Spleen (tissue), 11 donors: ENCODE data around the gene EIF3A. TPM values are rescaled to one million over a fixed set of nuclear protein-coding genes. Genes with fewer than 3 reads are reported as not detected.
A peak's percentile ranks its signal among the peaks of the same experiment; 100 is the strongest.

Source experiments
- DNase-seq: peaks from one replicate; pipeline ENCODE4 v3.0.0-alpha.2; 2020
- H3K27ac ChIP-seq, 8 donors: fragments of 200-600 bp; sonication (generic) in 7 of 8; 1 replicate in 4 of 8; 2 replicates in 4 of 8; pipeline versions ENCODE4 v1.5.0 to v1.8.0; 2016 to 2021; ENCODE audit warnings: inconsistent platforms in 4 of 8, mild to moderate bottlenecking in 4 of 8, moderate library complexity in 1 of 8
- H3K27me3 ChIP-seq, 7 donors: fragments of 200-600 bp; sonication (generic) in 6 of 7; replicated peaks in 1 of 7; 1 replicate in 4 of 7; 2 replicates in 3 of 7; pipeline versions ENCODE4 v1.5.0 to v1.8.0; 2016 to 2021; ENCODE audit warnings: inconsistent platforms in 3 of 7, mild to moderate bottlenecking in 1 of 7
- H3K36me3 ChIP-seq, 6 donors: fragments of 200-600 bp; sonication (generic) in 5 of 6; 1 replicate in 4 of 6; 2 replicates in 2 of 6; pipeline versions ENCODE4 v1.5.0 to v1.8.0; 2016 to 2021; ENCODE audit warnings: inconsistent platforms in 2 of 6
- H3K4me1 ChIP-seq, 6 donors: fragments of 200-600 bp; sonication (generic) in 5 of 6; 1 replicate in 3 of 6; 2 replicates in 3 of 6; pipeline versions ENCODE4 v1.5.0 to v1.8.0; 2016 to 2021; ENCODE audit warnings: inconsistent platforms in 3 of 6
- H3K4me3 ChIP-seq, 8 donors: fragments of 200-600 bp; sonication (generic) in 7 of 8; 1 replicate in 4 of 8; 2 replicates in 4 of 8; pipeline versions ENCODE4 v1.5.0 to v1.8.0; 2016 to 2021; ENCODE audit warnings: inconsistent platforms in 4 of 8, mild to moderate bottlenecking in 4 of 8, moderate library complexity in 2 of 8
- H3K9me3 ChIP-seq, 8 donors: fragments of 200-600 bp; sonication (generic) in 7 of 8; 1 replicate in 4 of 8; 2 replicates in 4 of 8; pipeline versions ENCODE4 v1.5.0 to v1.8.0; 2016 to 2021; ENCODE audit warnings: inconsistent platforms in 4 of 8
- CTCF ChIP-seq, 11 experiments: fragments of 200-600 bp in 7 of 11; fragments of 450-650 bp in 4 of 11; sonication (generic) in 4 of 11; IDR thresholded peaks in 8 of 11; conservative IDR thresholded peaks in 3 of 11; 1 replicate in 7 of 11; 2 replicates in 4 of 11; pipeline versions ENCODE4 v1.4.0 to v1.8.0; 2016 to 2021; ENCODE audit warnings: antibody characterized with exemption in 11 of 11, inconsistent platforms in 4 of 11, mild to moderate bottlenecking in 1 of 11
- POLR2A ChIP-seq, 3 donors: fragments of 450-650 bp; IDR thresholded peaks; one replicate each; pipeline ENCODE4 v1.5.1; 2017; ENCODE audit warnings: antibody characterized with exemption in 3 of 3, mild to moderate bottlenecking in 1 of 3
- POLR2AphosphoS5 ChIP-seq, 3 donors: sonication (generic); formaldehyde crosslinking; IDR thresholded peaks; one replicate each; pipeline ENCODE4 v1.5.1; 2017; ENCODE audit warnings: antibody characterized with exemption in 3 of 3
- WGBS, 5 donors: extraction: QIAGEN DNeasy Blood & Tissue Kit in 3 of 5; methylation state at CpG; one replicate each; pipeline versions ENCODE4 v1.1.5 to v1.1.7; 2013 to 2018; 5-methylcytosine and 5-hydroxymethylcytosine counted together
- intact Hi-C: fragments of 100-400 bp; cut with DNase I; formaldehyde crosslinking; loops from one replicate; pipeline ENCODE4 v1.15.0; 2023; ENCODE audit warnings: low total_unique reads
- polyA plus RNA-seq, 3 donors: library from polyadenylated mRNA; stranded (reverse); fragments of 200-250 nt; gene quantifications; one replicate each; pipeline ENCODE4 v1.2.1, GENCODE V29; 2013
- total RNA-seq, 7 donors: library from RNA; depleted of rRNA in 3 of 7; stranded (reverse); fragments of >200 nt in 3 of 7; fragmentation: NEBNext Ultra II Directional in 4 of 7; extraction: Animal tissue kit (Norgen Biotek cat#: 25700) in 4 of 7; gene quantifications; one replicate each; pipeline versions ENCODE4 v1.1.0 to v1.2.1, GENCODE V29; 2016 to 2021
- donor health status: healthy with polysubstance abuse.
- donor health status: DM: no; HTN: no; CAD: no; lungs with moderate emphysema.
- donor health status: DM: no; HTN: no; CAD: no.
- donor health status: Bipolar disorder and iron deficiency.
- donor health status: healthy.
- donor health status: DM: no; HTN: no; CAD: no.
- donor health status: DM: yes; HTN: yes; CAD: no.

Gene EIF3A
- total and polyA plus RNA-seq, 10 donors, result 21.9 to 93.9 (median 84.3) TPM

DNA sequence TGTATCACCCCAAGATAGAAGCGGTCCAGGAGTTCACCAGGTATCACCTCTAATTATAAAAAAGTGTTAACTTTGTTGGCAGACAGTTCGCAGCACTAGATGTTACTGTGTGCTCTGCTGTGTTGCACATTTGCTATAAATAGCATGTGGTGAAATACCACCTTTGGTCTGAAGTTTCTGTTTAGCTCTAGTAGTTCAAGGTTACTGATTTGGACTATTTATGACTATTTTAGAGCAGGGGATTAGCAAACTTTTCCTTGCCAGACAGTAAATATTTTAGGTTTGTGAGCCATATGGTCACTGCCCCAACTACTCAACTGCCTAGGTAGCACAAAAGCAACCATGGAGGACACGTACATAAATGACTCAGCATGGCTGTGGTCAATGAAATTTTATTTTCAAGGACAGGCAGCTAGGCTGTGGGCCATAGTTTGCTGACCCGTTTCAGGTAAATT is 39.8 kb upstream of the EIF3A start:
- DNase-seq, result no peak
- intact Hi-C loops, result no loop called here
- peaks cover 0 to 93% (median 61%) of the 10 kb centered on the region in 6 donors for H3K36me3 ChIP-seq
- H3K27ac ChIP-seq, result peak overlapping the region in 5 of 8 donors; percentile 6 to 68 (median 54)
- no peak for TF ChIP-seq POLR2AphosphoS5 (IDR thresholded peaks at IDR 0.05)
- TF ChIP-seq POLR2A (IDR thresholded peaks at IDR 0.05), result no peak
- TF ChIP-seq CTCF (IDR thresholded peaks at IDR 0.05 in 8 of 11, conservative IDR thresholded peaks at IDR 0.05 in 3 of 11), result no peak
- H3K4me1 ChIP-seq, result peaks cover 0 to 25% (median 8%) of the 10 kb centered on the region in 6 donors
- no peaks in the 10 kb centered on the region for H3K9me3 ChIP-seq
- WGBS, 5 donors, result 44 to 62% (median 58%) methylated on average over 4 of the region's 4 CpGs
- no peaks in the 10 kb centered on the region for H3K27me3 ChIP-seq
- no peak overlapping the region for H3K4me3 ChIP-seq

DNA sequence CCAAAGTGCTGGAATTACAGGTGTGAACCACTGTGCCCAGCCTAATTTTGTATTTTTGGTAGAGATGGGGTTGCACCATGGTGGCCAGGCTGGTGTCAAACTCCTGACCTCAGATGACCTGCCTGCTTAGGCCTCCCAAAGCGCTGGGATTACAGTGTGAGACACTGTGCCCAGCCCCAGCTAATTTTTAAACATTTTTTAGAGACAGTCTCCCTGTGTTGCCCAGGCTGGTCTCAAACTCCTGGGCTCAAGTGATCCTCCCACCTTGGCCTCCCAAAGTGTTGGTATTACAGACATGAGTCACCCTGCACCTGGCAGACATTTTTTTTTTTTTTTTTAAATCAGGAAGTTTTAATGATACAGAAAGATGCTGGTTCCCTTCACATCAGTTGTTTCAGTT is 38.8 kb upstream of the EIF3A start:
- Histone ChIP-seq H3K27ac (no peak overlapping the region), H3K36me3 (peaks cover 0 to 90% (median 55%) of the 10 kb centered on the region in 6 donors), H3K9me3 (no peaks in the 10 kb centered on the region), H3K4me1 (peaks cover 0 to 32% (median 10%) of the 10 kb centered on the region in 6 donors), H3K27me3 (no peaks in the 10 kb centered on the region), H3K4me3 (no peak overlapping the region)
- WGBS, 5 donors, result 88 to 94% (median 92%) methylated on average over 1 of the region's 1 CpG
- DNase-seq, result no peak
- TF ChIP-seq CTCF (IDR thresholded peaks at IDR 0.05 in 8 of 11, conservative IDR thresholded peaks at IDR 0.05 in 3 of 11), result no peak
- TF ChIP-seq POLR2AphosphoS5 (IDR thresholded peaks at IDR 0.05), result no peak
- no peak for TF ChIP-seq POLR2A (IDR thresholded peaks at IDR 0.05)
- intact Hi-C loops, result no loop called here

- H3K9me3 ChIP-seq, result no peaks in the 10 kb centered on the region
- H3K4me3 ChIP-seq, result no peak overlapping the region
- DNase-seq, result no peak
- intact Hi-C loops, result no loop called here
- 88 to 94% (median 91%) methylated on average over 5 of the region's 5 CpGs for WGBS, 5 donors
- H3K27me3 ChIP-seq, result no peaks in the 10 kb centered on the region
- peaks cover 0 to 90% (median 51%) of the 10 kb centered on the region in 6 donors for H3K36me3 ChIP-seq
- TF ChIP-seq POLR2AphosphoS5 (IDR thresholded peaks at IDR 0.05), result no peak
- TF ChIP-seq CTCF (IDR thresholded peaks at IDR 0.05 in 8 of 11, conservative IDR thresholded peaks at IDR 0.05 in 3 of 11), result no peak
- TF ChIP-seq POLR2A (IDR thresholded peaks at IDR 0.05), result no peak
- peaks cover 0 to 44% (median 15%) of the 10 kb centered on the region in 6 donors for H3K4me1 ChIP-seq
- H3K27ac ChIP-seq, result no peak overlapping the region
Observed at GRCh38 chr10:119118231-119118630, 37.6 kb upstream of the EIF3A start.

DNA sequence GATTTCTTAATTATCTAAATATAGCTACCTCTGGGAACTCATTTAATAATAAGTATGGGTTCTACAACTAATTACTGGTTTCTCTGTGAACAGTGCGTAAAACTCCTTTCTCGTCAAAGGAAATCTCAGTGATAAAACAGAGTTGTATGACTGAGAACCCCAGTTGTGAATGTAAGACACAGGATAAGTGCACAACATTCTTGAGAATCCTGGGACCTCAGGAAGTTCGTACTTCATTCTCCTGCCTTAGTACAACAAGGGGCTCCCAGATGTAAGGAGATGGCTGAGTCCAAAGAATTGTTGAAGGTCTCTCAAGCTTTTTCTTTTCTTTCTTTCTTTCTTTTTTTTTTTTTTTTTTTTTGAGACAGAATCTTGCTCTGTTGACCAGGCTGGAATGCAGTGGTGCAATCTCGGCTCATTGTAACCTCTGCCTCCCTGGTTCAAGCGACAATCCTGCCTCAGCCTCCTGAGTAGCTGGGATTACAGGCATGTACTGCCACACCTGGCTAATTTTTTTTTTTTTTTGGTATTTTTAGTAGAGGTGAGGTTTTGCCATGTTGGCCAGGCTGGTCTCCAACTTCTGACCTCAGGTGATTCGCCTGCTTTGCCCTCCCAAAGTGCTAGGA is 35.8 kb upstream of the EIF3A start:
- intact Hi-C loops, result no loop called here
- H3K36me3 ChIP-seq, result peaks cover 0 to 90% (median 47%) of the 10 kb centered on the region in 6 donors
- H3K9me3 ChIP-seq, result no peaks in the 10 kb centered on the region
- no peak for TF ChIP-seq POLR2A (IDR thresholded peaks at IDR 0.05)
- no peak for TF ChIP-seq POLR2AphosphoS5 (IDR thresholded peaks at IDR 0.05)
- TF ChIP-seq CTCF (IDR thresholded peaks at IDR 0.05 in 8 of 11, conservative IDR thresholded peaks at IDR 0.05 in 3 of 11), result no peak
- no peaks in the 10 kb centered on the region for H3K27me3 ChIP-seq
- peaks cover 0 to 47% (median 16%) of the 10 kb centered on the region in 6 donors for H3K4me1 ChIP-seq
- peak overlapping the region in 2 of 8 donors; percentile 34 to 36 for H3K27ac ChIP-seq
- no peak for DNase-seq
- no peak overlapping the region for H3K4me3 ChIP-seq
- 89 to 92% (median 90%) methylated on average over 6 of the region's 6 CpGs for WGBS, 5 donors
